Ascending aorta (tissue), 2 donors: ENCODE measurements around the gene STK32A. TPM values are rescaled to one million over a fixed set of nuclear protein-coding genes. Genes with fewer than 3 reads are reported as not detected.

ENCODE experiments used
- DNase-seq, 2 donors: peaks; one replicate each; pipeline ENCODE4 v3.0.0-alpha.2; 2019; ENCODE audit warnings: low spot score in 2 of 2
- H3K27ac ChIP-seq, 2 donors: fragments of 200-600 bp; sonication (generic); one replicate each; pipeline ENCODE4 v1.5.1; 2016 to 2017; ENCODE audit warnings: mild to moderate bottlenecking in 1 of 2
- H3K27me3 ChIP-seq: fragments of 200-600 bp; sonication (generic); one replicate; pipeline ENCODE4 v1.5.1; 2017
- H3K36me3 ChIP-seq, 2 donors: fragments of 200-600 bp; sonication (generic); one replicate each; pipeline ENCODE4 v1.5.1; 2016
- H3K4me1 ChIP-seq, 2 donors: fragments of 200-600 bp; sonication (generic); one replicate each; pipeline ENCODE4 v1.5.1; 2016 to 2017; ENCODE audit warnings: mild to moderate bottlenecking in 1 of 2
- H3K4me3 ChIP-seq, 2 donors: fragments of 200-600 bp; sonication (generic); one replicate each; pipeline ENCODE4 v1.5.1; 2016 to 2017; ENCODE audit warnings: mild to moderate bottlenecking in 1 of 2
- H3K9me3 ChIP-seq, 2 donors: fragments of 200-600 bp; sonication (generic); one replicate each; pipeline ENCODE4 v1.5.1; 2016
- CTCF ChIP-seq, 3 experiments: fragments of 200-600 bp in 2 of 3; fragments of 450-650 bp in 1 of 3; sonication (generic) in 2 of 3; IDR thresholded peaks; one replicate each; pipeline ENCODE4 v1.5.1; 2016 to 2019; ENCODE audit warnings: antibody characterized with exemption in 3 of 3, mild to moderate bottlenecking in 1 of 3, moderate library complexity in 1 of 3
- intact Hi-C: fragments of 100-400 bp; cut with DNase I; formaldehyde crosslinking; loops from one replicate; pipeline ENCODE4 v1.15.1; 2023
- total RNA-seq: library from RNA; depleted of rRNA; stranded (reverse); fragments of >200 nt; gene quantifications from one replicate; pipeline ENCODE4 v1.1.0, GENCODE V29; 2016

STK32A gene
- total RNA-seq, 1 donor from 2014 or later: 6.2 TPM

- intact Hi-C loops: loop anchor here (10.0 kb wide), 1 partner anchor 73 kb away; no protein-coding TSS in a partner anchor
- DNase-seq: no peak
These were observed 113.2 kb downstream of the STK32A start for GRCh38 chr5:147348046-147348445.

DNA sequence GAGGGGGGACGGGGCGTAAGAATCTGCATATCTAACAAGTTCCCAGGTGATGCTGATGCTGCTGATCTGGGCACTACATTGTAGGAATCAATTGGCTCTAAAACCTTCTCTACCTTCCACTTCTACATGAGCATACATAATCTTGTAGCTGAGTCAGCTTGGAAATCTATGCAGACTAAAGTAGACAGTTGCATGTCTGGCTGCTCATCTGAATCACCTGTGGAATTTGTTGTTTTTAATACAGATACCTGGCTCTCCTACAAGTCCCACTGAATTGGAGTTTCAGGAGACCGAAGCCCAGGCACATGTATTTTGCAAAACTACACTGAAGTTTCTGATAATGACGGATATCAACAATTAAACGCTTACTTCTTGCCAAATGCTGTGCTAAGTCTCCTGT lies 113.6 kb downstream of the STK32A start:
- H3K27ac ChIP-seq: no peak overlapping the region
- H3K9me3 ChIP-seq: no peaks in the 10 kb centered on the region
- intact Hi-C loops: loop anchor here (10.0 kb wide), 1 partner anchor 74 kb away; no protein-coding TSS in a partner anchor
- H3K36me3 ChIP-seq: no peaks in the 10 kb centered on the region
- TF ChIP-seq CTCF (IDR thresholded peaks at IDR 0.05): no peak
- no peaks in the 10 kb centered on the region for H3K4me1 ChIP-seq
- H3K4me3 ChIP-seq: no peak overlapping the region
- no peaks in the 10 kb centered on the region for H3K27me3 ChIP-seq
- no peak for DNase-seq

More at GRCh38 chr5:147348046-147348445, 113.2 kb downstream of the STK32A start:
- TF ChIP-seq CTCF (IDR thresholded peaks at IDR 0.05): no peak
- H3K27ac ChIP-seq: no peak overlapping the region
- no peaks in the 10 kb centered on the region for H3K36me3 ChIP-seq
- H3K4me1 ChIP-seq: no peaks in the 10 kb centered on the region
- H3K9me3 ChIP-seq: no peaks in the 10 kb centered on the region
- H3K4me3 ChIP-seq: no peak overlapping the region
- H3K27me3 ChIP-seq: no peaks in the 10 kb centered on the region

GRCh38 chr5:147349241-147349640 lies 114.4 kb downstream of the STK32A start:
- Histone ChIP-seq H3K4me1 (no peaks in the 10 kb centered on the region), H3K27me3 (no peaks in the 10 kb centered on the region), H3K4me3 (no peak overlapping the region), H3K27ac (no peak overlapping the region), H3K9me3 (no peaks in the 10 kb centered on the region), H3K36me3 (no peaks in the 10 kb centered on the region)
- DNase-seq: no peak
- intact Hi-C loops: loop anchor here (10.0 kb wide), 1 partner anchor 74 kb away; no protein-coding TSS in a partner anchor
- no peak for TF ChIP-seq CTCF (IDR thresholded peaks at IDR 0.05)

- TF ChIP-seq CTCF (IDR thresholded peaks at IDR 0.05): no peak
- intact Hi-C loops: no loop called here
- Histone ChIP-seq H3K27ac (no peak overlapping the region), H3K27me3 (no peaks in the 10 kb centered on the region), H3K4me1 (no peaks in the 10 kb centered on the region), H3K9me3 (no peaks in the 10 kb centered on the region), H3K4me3 (no peak overlapping the region), H3K36me3 (no peaks in the 10 kb centered on the region)
- DNase-seq: no peak
These were observed 124.3 kb downstream of the STK32A start for GRCh38 chr5:147359101-147359500.

GRCh38 chr5:147359581-147359980 lies 124.8 kb downstream of the STK32A start:
- Histone ChIP-seq H3K4me1 (no peaks in the 10 kb centered on the region), H3K36me3 (no peaks in the 10 kb centered on the region), H3K9me3 (no peaks in the 10 kb centered on the region), H3K27me3 (no peaks in the 10 kb centered on the region), H3K27ac (no peak overlapping the region), H3K4me3 (no peak overlapping the region)
- intact Hi-C loops: no loop called here
- DNase-seq: no peak
- no peak for TF ChIP-seq CTCF (IDR thresholded peaks at IDR 0.05)

DNA sequence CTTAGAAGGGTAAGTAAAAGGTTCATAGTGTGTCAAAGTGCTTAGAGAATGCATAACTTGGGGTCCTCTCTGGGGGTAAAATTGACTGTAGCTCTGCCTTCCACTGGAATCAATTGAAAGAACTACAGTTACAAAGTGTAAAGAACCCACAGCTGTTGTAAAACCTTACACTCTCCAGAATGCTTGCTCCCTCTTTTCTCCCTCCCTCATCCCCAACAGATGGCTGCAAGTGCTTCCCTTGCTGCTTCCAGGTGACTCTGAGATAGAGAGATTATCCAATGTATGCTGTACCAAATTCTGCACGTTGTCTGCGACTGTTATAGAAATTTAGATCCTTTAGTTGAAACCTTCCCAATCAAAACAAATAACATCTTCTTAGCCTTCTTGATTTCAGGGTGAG lies 126.0 kb downstream of the STK32A start:
- intact Hi-C loops: no loop called here
- Histone ChIP-seq H3K4me3 (no peak overlapping the region), H3K27ac (no peak overlapping the region), H3K27me3 (no peaks in the 10 kb centered on the region), H3K9me3 (no peaks in the 10 kb centered on the region), H3K36me3 (no peaks in the 10 kb centered on the region), H3K4me1 (no peaks in the 10 kb centered on the region)
- TF ChIP-seq CTCF (IDR thresholded peaks at IDR 0.05): no peak
- DNase-seq: no peak
